ENCODE data around the gene ACBD4.

GRCh38 chr17:45106096-45106495 lies 29.4 kb upstream of the ACBD4 start:
- TF ChIP-seq REST (IDR thresholded peaks at IDR 0.05; ENCODE audit: insufficient read depth in 1 of 2, low read depth in 2 of 2, low read length in 1 of 2): no peak
- TF ChIP-seq POLR2AphosphoS5 (IDR thresholded peaks at IDR 0.05; ENCODE audit: low read depth, low read length): no peak
- TF ChIP-seq CTCF (IDR thresholded peaks at IDR 0.05): no peak
- no peak for TF ChIP-seq TCF7L2 (IDR thresholded peaks at IDR 0.05; ENCODE audit: low read depth, low read length)

Measured in Panc1 (cell line).